ENCODE data around the gene GPATCH2.

- TF ChIP-seq CTCF (IDR thresholded peaks at IDR 0.05) (no peak), POLR2A (IDR thresholded peaks at IDR 0.05) (no peak)
Observed at GRCh38 chr1:217471403-217471802, 159.5 kb downstream of the GPATCH2 start.

Measured in esophagus squamous epithelium (tissue), 4 donors.